Activated T-helper 17 cell treated with anti-CD3 and anti-CD28 coated beads, Interleukin-2, amount 50 U/mL, for 72 hours (primary cell): ENCODE data around the gene CDH15. TPM values are rescaled to one million over a fixed set of nuclear protein-coding genes. Genes with fewer than 3 reads are reported as not detected.

Experiments used
- ATAC-seq: fragments of 150-1000 bp; cut with Tn5 transposase; replicated peaks from 2 replicates; pipeline ENCODE4 v1.10.0; 2021; ENCODE audit warnings: mild to moderate bottlenecking, moderate library complexity
- H3K27ac Mint-ChIP-seq: one replicate; pipeline ENCODE4 v1.8.0; 2022; ENCODE audit warnings: mixed read lengths
- H3K27me3 Mint-ChIP-seq: one replicate; pipeline ENCODE4 v1.8.0; 2022; ENCODE audit warnings: mixed read lengths
- H3K36me3 Mint-ChIP-seq: one replicate; pipeline ENCODE4 v1.8.0; 2022; ENCODE audit warnings: low read depth, mild to moderate bottlenecking, mixed read lengths
- H3K4me1 Mint-ChIP-seq: one replicate; pipeline ENCODE4 v1.8.0; 2022; ENCODE audit warnings: mixed read lengths
- H3K4me3 Mint-ChIP-seq: one replicate; pipeline ENCODE4 v1.8.0; 2022; ENCODE audit warnings: mild to moderate bottlenecking, mixed read lengths
- H3K9me3 Mint-ChIP-seq: one replicate; pipeline ENCODE4 v1.8.0; 2022; ENCODE audit warnings: mixed read lengths
- total RNA-seq, 2 donors: library from RNA; stranded (reverse); gene quantifications; one replicate each; pipeline ENCODE4 v1.2.3, GENCODE V29; 2022

Gene CDH15
- total RNA-seq, 2 donors from 2014 or later: 0.15 to 0.37 TPM

DNA sequence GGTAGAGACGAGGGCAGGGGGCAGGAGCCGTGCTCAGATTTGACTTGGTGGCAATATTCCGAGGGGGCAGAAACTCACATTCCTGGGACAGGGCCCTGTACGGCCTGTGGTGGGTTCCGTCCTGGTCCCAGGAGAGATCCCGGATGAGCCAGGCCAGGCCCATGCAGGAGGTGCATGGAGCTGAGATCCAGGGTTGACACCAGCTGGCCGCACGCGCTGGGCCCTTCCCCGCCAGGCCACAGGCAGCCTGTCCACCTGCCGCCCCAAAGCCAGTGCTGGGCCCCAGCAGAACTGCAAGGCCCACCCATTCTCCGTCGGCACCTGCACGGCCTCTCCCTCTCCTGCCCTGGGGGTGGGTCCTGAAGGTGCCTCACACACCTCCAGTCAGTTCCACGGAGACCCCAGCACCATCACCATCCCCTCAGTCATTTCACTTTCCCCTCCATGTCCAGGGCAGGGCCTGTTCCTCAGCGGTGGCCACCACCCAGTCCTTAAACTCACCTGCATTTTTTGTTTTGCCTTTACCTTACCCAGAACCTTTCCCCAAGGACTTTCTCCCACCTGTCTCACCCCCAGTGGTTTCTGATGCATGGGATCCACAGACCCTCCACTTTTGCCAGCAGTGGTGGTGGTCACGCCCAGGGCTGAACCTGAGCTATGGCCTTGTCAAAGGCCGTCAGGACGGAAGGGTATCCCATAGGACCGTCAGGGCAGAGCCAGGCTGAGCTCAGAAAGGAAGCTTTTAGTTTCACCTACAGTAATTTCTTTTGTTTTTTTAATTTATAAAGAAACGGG lies 25.1 kb upstream of the CDH15 start:
- H3K36me3 Mint-ChIP-seq: peaks cover 38% of the 10 kb centered on the region
- no peak overlapping the region for H3K27ac Mint-ChIP-seq
- no peaks in the 10 kb centered on the region for H3K9me3 Mint-ChIP-seq
- H3K4me1 Mint-ChIP-seq: no peaks in the 10 kb centered on the region
- H3K4me3 Mint-ChIP-seq: no peak overlapping the region
- H3K27me3 Mint-ChIP-seq: no peaks in the 10 kb centered on the region
- no peak for ATAC-seq

DNA sequence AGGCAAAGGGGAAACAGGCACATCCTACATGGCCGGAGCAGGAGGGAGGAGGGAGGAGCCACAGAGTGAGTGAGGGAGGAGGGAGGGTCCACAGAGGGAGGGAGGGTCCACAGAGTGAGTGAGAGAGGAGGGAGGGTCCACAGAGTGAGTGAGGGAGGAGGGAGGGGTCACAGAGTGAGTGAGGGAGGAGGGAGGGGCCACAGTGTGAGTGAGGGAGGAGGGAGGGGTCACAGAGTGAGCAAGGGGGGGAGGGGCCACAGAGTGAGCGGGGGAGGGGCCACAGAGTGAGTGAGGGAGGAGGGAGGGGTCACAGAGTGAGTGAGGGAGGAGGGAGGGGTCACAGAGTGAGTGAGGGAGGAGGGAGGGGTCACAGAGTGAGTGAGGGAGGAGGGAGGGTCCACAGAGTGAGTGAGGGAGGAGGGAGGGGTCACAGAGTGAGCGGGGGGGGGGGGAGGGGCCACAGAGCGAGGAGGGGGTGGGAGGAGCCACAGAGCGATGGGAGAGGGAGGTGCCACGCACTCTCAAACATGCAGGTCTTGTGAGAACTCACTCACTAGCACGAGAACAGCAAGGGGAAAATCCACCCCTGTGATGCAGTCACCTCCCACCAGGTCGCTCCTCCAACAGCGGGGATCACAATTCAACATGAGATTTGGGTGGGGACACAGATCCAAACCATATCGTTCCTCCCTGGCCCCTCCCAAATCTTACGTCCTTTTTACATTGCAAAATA lies 24.3 kb upstream of the CDH15 start:
- no peak for ATAC-seq
- Mint-ChIP-seq H3K36me3 (peaks cover 43% of the 10 kb centered on the region), H3K4me1 (no peaks in the 10 kb centered on the region), H3K4me3 (no peak overlapping the region), H3K27ac (no peak overlapping the region), H3K27me3 (no peaks in the 10 kb centered on the region), H3K9me3 (no peaks in the 10 kb centered on the region)

DNA sequence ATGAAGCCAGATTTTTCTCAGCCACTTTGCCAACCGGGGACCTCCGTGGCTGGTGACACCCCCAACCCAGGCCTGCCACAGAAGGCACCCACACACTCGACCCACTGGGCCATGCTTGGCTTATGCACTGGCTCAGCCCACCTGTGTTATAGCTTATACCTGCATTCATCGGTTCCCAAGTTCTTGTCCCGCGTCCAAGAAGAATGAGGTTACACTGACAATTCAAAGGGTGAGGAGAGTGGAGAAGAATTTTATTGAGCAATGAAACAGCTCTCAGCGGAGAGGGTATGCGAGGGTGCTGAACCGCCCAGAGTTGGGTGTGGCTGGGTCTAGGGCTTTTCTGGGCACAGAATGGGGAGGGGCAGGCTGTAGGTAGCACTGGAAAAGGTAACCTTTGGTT lies 22.2 kb upstream of the CDH15 start:
- Mint-ChIP-seq H3K27ac (peak overlapping the region; percentile 30), H3K27me3 (no peaks in the 10 kb centered on the region), H3K4me3 (no peak overlapping the region), H3K9me3 (no peaks in the 10 kb centered on the region), H3K36me3 (peaks cover 43% of the 10 kb centered on the region), H3K4me1 (no peaks in the 10 kb centered on the region)
- no peak for ATAC-seq

DNA sequence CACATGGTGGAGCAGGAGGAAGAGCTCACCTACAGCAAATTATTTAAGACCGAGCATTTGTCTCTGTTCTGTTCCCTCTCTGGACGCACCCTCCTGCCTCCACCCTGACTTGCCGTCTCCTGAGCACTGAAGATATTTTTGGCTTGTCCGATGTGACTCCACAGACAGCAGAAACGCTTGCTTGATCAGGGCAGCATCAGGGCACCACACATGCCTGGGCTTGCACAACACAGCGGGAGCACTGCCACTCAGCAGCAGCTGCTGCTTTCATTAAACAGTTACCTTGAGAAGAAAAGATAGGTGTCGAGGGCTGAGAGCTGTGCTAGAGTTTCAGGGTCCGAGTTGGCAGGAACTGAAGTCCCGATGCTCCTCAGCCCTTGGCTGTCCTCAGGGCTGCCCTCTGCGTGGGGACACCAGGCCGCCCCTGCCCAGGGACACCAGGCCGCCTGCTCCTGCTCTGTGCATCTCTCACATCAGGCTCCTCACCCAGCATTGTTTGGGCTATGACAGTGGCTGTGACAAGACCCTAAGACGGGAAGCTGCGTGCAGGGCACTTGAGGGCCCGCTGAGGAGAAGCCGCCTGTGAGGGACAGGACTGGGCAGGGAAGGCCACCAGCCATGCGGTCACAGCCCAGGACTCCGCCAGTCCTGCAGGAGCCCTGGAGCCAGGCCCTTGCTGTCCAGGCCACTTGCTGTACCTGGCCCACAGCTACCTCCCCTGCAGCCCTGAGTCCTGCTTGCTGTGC lies 21.3 kb upstream of the CDH15 start:
- H3K4me3 Mint-ChIP-seq: no peak overlapping the region
- no peaks in the 10 kb centered on the region for H3K4me1 Mint-ChIP-seq
- no peak for ATAC-seq
- H3K27me3 Mint-ChIP-seq: no peaks in the 10 kb centered on the region
- peaks cover 43% of the 10 kb centered on the region for H3K36me3 Mint-ChIP-seq
- no peaks in the 10 kb centered on the region for H3K9me3 Mint-ChIP-seq
- peak overlapping the region; percentile 30 for H3K27ac Mint-ChIP-seq

DNA sequence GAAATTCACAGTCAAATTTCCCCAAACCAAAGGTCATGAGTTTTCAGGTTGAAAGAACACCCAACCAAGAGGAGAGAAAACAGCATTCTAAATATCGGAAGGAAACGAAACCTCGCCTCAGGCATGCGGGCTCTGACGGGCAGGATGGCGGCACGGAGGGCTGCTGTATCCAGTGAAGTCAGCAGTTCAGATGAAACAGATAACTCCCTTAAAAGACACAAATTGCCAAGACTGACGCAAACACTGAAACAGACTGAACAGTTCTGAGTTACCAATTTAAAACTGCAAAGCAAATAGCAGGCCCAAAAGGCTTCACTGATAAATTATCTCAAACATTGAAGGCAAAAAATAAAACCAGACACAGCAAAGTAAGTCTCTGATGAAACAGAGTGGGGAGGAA lies 20.6 kb upstream of the CDH15 start:
- no peaks in the 10 kb centered on the region for H3K9me3 Mint-ChIP-seq
- no peaks in the 10 kb centered on the region for H3K4me1 Mint-ChIP-seq
- ATAC-seq: no peak
- H3K27ac Mint-ChIP-seq: no peak overlapping the region
- no peaks in the 10 kb centered on the region for H3K27me3 Mint-ChIP-seq
- H3K36me3 Mint-ChIP-seq: peaks cover 43% of the 10 kb centered on the region
- H3K4me3 Mint-ChIP-seq: no peak overlapping the region

DNA sequence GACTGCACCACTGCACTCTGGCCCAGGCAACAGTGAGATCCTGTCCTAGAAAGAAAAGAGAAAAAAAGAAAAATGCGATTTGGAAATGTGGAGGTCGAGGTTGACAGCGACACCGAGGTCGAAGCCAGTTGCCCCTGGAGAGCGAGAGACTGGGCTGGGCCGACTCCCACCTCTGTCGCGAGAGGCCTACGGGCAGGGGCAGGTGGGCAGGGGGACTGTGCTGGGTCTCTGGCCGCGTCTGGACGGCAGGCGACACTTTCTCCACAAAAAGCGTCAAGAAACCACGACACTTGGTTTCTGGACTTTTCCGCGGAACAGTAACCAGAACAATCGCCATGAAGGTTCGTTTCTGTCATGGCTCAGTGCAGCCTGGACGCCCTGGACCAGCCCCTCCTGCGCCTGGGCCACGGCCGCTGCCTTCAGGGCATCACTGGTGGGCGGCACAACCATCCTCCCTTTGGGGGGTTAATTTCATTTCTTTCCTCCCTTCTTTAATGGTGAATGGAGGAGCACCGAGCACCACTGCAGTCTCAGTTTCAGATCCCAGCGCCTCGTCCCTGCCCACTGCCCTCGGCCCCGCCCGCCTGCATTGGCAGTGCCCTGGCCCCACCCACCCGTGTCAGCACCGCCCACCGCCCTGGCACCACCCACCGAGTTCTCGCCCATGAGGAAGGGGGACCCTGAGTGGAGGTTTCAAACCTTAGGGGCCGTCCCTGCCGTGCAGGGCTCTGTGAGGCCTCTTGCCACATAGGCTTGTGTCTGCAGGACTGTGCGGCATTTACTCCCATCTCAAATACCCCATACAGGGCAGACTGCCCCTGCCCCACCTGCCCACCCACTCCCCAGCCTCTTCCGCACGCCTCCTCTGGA lies 18.5 kb upstream of the CDH15 start:
- H3K4me1 Mint-ChIP-seq: no peaks in the 10 kb centered on the region
- H3K36me3 Mint-ChIP-seq: peaks cover 38% of the 10 kb centered on the region
- H3K9me3 Mint-ChIP-seq: no peaks in the 10 kb centered on the region
- H3K27ac Mint-ChIP-seq: peak overlapping the region; percentile 65
- ATAC-seq: peak; percentile 31
- no peak overlapping the region for H3K4me3 Mint-ChIP-seq
- H3K27me3 Mint-ChIP-seq: no peaks in the 10 kb centered on the region

DNA sequence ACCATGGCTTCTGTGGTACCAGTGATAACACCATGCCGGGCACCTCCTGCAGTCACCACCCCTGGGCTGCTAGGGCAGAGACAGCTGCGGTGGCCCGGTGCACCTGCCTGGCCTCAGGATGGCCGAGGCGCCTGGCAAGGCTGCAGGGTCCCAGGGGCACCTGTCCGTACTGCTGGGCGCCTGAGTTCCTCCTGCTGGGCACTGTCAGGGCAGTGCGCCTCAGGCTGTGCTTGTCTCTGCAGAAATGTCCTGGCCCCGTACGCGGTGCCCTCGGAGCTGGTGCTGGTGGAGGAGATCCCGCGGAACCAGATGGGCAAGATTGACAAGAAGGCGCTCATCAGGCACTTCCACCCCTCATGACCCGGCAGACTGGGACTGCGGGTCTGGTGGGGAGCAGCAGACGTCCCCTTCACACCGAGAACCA lies 17.7 kb upstream of the CDH15 start:
- peaks cover 31% of the 10 kb centered on the region for H3K36me3 Mint-ChIP-seq
- H3K27me3 Mint-ChIP-seq: no peaks in the 10 kb centered on the region
- no peak overlapping the region for H3K4me3 Mint-ChIP-seq
- peak; percentile 4 for ATAC-seq
- no peaks in the 10 kb centered on the region for H3K4me1 Mint-ChIP-seq
- H3K27ac Mint-ChIP-seq: no peak overlapping the region
- no peaks in the 10 kb centered on the region for H3K9me3 Mint-ChIP-seq

DNA sequence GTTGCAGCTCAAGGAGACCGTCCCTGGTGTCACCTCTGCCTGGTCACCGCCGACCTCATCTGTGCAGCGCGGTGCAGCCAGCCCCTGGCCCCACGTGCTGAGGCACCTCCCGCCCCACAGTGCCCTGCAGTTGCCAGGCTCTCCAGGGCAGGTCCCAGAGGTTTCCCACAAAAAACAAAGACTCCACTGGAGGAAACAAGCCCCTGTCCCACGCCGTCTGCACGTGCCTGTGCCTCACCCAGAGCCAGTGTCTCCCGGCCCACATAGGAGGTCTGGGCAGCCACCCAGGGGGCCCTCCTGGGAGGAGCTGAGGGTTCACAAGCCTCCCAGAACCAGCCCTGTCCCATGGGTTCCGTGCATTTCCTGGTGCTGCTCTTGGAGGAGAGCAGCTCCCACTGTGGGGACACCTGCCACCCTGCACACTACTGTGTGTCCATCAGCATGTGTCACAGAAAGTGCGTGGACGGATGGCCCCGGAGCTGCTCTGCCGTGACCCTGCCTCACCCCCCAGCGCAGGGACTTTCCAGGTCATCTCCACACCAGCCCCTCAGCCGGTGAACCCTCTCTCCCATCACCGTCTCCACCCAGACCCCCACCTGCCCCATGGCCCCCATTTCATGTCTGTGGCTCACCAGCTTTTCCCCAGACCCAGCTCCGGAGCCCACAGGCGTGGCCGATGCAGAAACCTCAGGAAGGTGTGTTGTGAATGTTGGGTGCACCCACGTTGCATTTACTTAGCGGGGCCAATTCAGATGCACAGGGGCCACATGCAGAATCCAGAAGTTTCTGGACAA lies 17.0 kb upstream of the CDH15 start:
- Mint-ChIP-seq H3K4me3 (no peak overlapping the region), H3K27me3 (no peaks in the 10 kb centered on the region), H3K9me3 (no peaks in the 10 kb centered on the region), H3K4me1 (no peaks in the 10 kb centered on the region), H3K36me3 (peaks cover 24% of the 10 kb centered on the region), H3K27ac (no peak overlapping the region)
- no peak for ATAC-seq

DNA sequence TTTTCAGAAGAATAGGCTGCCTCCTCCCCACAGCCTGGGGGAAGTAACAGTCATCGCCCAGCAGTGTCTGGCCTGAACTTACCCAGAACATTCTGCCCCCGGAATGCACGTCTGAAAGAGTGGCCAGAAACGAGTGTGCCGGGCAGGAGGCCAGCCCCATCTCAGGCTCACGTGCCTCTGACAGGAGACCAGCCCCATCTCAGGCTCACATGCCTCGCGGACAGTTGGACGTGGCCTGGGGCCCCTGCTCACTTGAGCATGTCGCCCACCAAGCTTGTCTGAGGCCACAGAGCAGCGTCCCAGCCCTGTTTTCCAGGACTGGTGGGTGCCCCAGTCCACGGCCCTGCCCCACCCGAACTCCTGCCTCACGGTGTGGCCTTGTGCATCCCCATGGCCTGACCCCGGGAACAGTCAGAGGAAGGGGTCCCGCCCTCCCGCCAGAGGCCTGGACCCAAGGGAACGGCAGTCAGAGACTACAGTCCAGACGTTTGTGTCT lies 16.3 kb upstream of the CDH15 start:
- Mint-ChIP-seq H3K4me3 (no peak overlapping the region), H3K4me1 (no peaks in the 10 kb centered on the region), H3K27me3 (no peaks in the 10 kb centered on the region), H3K27ac (no peak overlapping the region), H3K9me3 (no peaks in the 10 kb centered on the region), H3K36me3 (peaks cover 18% of the 10 kb centered on the region)
- no peak for ATAC-seq

DNA sequence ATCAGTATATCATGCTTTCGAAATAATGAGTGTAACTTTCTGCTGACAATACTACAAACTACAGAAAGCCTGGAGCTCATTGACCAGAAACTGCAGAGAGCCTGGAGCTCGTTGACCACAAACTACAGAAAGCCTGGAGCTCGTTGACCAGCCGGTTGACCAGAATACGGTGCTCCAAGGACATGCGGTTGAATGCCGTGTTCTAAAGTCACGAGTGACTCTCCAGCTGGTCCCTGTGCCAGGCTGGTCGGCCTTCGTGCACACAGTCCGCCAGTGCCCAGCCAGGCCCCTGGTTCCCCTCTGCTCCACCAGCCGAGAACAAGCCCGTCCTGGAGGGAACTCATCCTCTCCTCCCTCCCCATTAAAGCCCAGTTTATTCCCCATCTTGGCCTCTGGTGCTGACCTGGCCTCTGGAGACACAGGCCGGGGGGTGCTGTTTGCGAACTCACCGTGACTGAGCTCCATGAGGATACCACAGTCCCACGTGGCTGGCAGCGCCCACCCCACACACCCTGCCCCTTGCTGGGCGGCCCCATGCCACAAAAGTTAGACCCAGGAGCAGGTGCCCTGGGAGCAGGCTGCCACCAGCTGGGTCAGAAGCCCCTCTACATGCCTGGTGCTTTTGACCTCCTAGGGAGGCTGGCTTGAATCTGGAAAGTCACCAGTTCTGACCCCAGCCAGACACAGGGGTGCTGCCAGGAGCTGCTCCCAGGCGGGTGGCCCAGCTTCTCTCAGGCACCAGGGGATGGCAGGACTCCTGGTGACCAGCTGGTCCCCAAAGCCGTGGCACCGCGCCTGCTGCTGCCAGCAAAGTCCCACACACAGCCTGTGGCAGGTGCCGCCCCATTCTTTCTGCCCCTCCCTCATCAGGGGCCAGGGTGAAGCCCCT lies 15.5 kb upstream of the CDH15 start:
- Mint-ChIP-seq H3K4me3 (no peak overlapping the region), H3K27ac (no peak overlapping the region), H3K36me3 (peaks cover 9% of the 10 kb centered on the region), H3K27me3 (no peaks in the 10 kb centered on the region), H3K4me1 (no peaks in the 10 kb centered on the region), H3K9me3 (no peaks in the 10 kb centered on the region)
- no peak for ATAC-seq

DNA sequence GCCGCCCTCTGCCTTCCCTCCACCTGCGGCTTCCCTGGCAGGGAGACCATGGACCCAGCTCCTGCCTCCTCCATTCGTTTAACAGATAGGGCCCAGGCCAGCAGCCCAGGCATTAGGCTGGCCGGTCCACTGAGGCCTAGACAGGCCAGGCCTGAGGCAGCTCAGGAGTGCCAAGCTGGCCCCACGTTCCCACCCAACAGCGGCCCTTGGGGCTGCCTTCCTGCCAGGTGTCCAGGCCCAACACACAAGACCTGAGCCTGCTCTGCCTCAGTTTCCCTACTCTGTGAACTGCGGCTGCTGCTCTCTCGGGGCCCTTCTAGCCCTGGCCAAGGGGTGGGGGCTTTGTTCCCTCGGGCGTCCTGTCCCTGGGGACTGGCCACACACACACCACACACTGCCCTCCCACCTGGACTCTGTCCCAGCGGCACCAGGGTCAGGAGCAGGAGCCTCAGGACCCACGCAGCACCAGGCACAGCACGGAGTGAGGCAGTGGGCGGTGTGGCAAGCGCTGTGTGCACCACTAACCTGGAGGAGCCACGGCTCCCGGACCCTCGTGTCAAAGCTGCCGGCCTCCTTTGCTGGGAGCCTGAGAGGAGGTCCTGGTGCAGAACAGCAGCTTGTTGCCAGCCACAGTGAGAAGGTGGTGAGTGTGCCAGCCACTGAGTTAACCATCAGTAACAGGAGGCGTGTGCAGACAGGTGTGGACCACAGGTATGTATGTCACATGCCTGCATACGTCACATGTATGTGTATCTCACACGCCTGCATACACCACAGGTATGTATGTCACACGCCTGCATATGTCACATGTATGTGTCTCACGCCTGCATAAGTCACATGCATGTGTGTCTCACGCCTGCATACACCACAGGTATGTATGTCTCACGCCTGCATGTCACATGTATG lies 14.6 kb upstream of the CDH15 start:
- Mint-ChIP-seq H3K9me3 (no peaks in the 10 kb centered on the region), H3K27me3 (no peaks in the 10 kb centered on the region), H3K4me3 (no peak overlapping the region), H3K27ac (no peak overlapping the region), H3K36me3 (no peaks in the 10 kb centered on the region), H3K4me1 (peaks cover 3% of the 10 kb centered on the region)
- no peak for ATAC-seq

DNA sequence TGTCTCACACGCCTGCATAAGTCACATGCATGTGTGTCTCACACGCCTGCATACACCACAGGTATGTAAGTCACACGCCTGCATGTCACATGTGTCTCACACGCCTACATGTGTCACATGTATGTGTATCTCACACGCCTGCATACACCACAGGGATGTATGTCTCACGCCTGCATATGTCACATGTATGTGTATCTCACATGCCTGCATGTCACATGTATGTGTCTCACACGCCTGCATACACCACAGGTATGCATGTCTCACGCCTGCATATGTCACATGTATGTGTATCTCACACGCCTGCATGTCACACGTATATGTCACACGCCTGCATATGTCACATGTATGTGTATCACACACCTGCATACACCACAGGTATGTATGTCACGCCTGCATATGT lies 13.8 kb upstream of the CDH15 start:
- Mint-ChIP-seq H3K4me3 (no peak overlapping the region), H3K27me3 (no peaks in the 10 kb centered on the region), H3K36me3 (no peaks in the 10 kb centered on the region), H3K4me1 (peaks cover 6% of the 10 kb centered on the region), H3K27ac (no peak overlapping the region), H3K9me3 (no peaks in the 10 kb centered on the region)
- ATAC-seq: no peak
